ENCODE measurements around the gene MLPH. TPM values are rescaled to one million over a fixed set of nuclear protein-coding genes. Genes with fewer than 3 reads are reported as not detected.

Gene MLPH
- total RNA-seq, 1 donor from 2014 or later, result 22.5 TPM

DNA sequence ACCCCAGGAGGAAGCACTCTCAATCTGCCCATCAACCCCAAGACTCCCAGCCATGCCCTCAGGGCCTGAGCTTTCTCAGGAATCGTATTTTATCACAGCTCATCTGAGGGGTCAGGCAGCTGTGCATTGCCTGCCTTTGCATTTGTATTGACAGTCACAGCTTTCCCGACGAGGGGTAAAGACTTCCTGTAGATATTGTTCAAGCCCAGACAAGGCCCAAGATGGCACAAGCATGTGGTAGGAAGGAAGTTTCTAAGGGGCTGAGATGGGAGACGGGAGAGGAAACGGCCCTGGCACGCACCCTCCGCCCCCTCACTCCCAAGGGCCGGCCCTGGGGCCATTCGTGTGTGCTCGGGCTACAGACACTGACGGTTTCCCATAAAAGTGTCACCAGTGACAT is 45.1 kb downstream of the MLPH start:
- Mint-ChIP-seq H3K4me1 (ENCODE audit: unreplicated experiment) (no peaks in the 10 kb centered on the region), H3K36me3 (ENCODE audit: unreplicated experiment) (peaks cover 9% of the 10 kb centered on the region), H3K9me3 (ENCODE audit: unreplicated experiment) (no peaks in the 10 kb centered on the region), H3K27me3 (ENCODE audit: unreplicated experiment) (no peaks in the 10 kb centered on the region), H3K27ac (ENCODE audit: unreplicated experiment) (no peak overlapping the region), H3K4me3 (ENCODE audit: unreplicated experiment) (no peak overlapping the region)
- TF ChIP-seq CTCF (IDR thresholded peaks at IDR 0.05), result no peak
- no peak for DNase-seq (ENCODE audit: extremely low spot score, unreplicated experiment)

- TF ChIP-seq CTCF (IDR thresholded peaks at IDR 0.05), result no peak
- no peak for DNase-seq (ENCODE audit: extremely low spot score, unreplicated experiment)
- H3K27me3 Mint-ChIP-seq (ENCODE audit: unreplicated experiment), result no peaks in the 10 kb centered on the region
- H3K27ac Mint-ChIP-seq (ENCODE audit: unreplicated experiment), result no peak overlapping the region
- no peak overlapping the region for H3K4me3 Mint-ChIP-seq (ENCODE audit: unreplicated experiment)
- H3K9me3 Mint-ChIP-seq (ENCODE audit: unreplicated experiment), result no peaks in the 10 kb centered on the region
- no peaks in the 10 kb centered on the region for H3K4me1 Mint-ChIP-seq (ENCODE audit: unreplicated experiment)
- H3K36me3 Mint-ChIP-seq (ENCODE audit: unreplicated experiment), result peaks cover 6% of the 10 kb centered on the region
Observed at GRCh38 chr2:237533668-237534161, 46.7 kb downstream of the MLPH start.

GRCh38 chr2:237534380-237534779 is 47.3 kb downstream of the MLPH start:
- peaks cover 3% of the 10 kb centered on the region for H3K36me3 Mint-ChIP-seq (ENCODE audit: unreplicated experiment)
- H3K4me1 Mint-ChIP-seq (ENCODE audit: unreplicated experiment), result no peaks in the 10 kb centered on the region
- no peak for DNase-seq (ENCODE audit: extremely low spot score, unreplicated experiment)
- H3K4me3 Mint-ChIP-seq (ENCODE audit: unreplicated experiment), result no peak overlapping the region
- H3K27ac Mint-ChIP-seq (ENCODE audit: unreplicated experiment), result no peak overlapping the region
- H3K27me3 Mint-ChIP-seq (ENCODE audit: unreplicated experiment), result no peaks in the 10 kb centered on the region
- TF ChIP-seq CTCF (IDR thresholded peaks at IDR 0.05), result no peak
- H3K9me3 Mint-ChIP-seq (ENCODE audit: unreplicated experiment), result no peaks in the 10 kb centered on the region

DNA sequence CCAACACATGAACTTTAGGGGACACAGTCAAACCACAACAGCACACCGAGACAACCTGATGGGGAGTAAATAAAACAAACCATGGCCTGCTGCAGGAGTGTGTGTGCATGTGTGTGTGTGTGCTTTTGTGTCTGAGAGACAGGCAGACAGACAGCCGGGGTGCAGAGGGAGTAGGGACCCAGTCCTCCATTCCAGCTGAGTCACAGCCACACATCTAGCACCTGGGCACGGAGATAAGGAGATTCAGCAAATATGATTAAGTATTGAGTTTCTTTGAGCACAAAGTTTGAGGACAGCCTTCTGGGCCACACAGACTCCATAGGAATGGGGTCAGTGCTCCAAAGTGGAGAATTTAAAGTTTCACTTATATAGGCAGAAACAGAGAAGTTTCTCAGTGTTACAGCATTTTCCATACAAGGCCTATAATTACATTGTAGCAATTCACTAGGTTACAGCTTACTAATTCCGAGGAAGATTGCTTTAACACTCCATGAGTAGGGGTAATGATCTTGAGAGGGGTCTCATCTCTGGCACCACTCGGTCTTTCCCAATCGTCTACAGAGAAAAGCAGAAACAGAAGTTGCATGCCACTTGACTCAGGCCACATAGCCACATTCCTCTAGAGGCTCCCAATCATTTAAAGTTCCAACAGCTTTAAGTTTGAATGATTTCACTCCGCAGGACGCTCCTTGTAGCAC is 48.5 kb downstream of the MLPH start:
- H3K4me3 Mint-ChIP-seq (ENCODE audit: unreplicated experiment), result no peak overlapping the region
- no peak for DNase-seq (ENCODE audit: extremely low spot score, unreplicated experiment)
- no peak for TF ChIP-seq CTCF (IDR thresholded peaks at IDR 0.05)
- H3K9me3 Mint-ChIP-seq (ENCODE audit: unreplicated experiment), result no peaks in the 10 kb centered on the region
- H3K4me1 Mint-ChIP-seq (ENCODE audit: unreplicated experiment), result peaks cover 9% of the 10 kb centered on the region
- no peaks in the 10 kb centered on the region for H3K27me3 Mint-ChIP-seq (ENCODE audit: unreplicated experiment)
- peaks cover 3% of the 10 kb centered on the region for H3K36me3 Mint-ChIP-seq (ENCODE audit: unreplicated experiment)
- H3K27ac Mint-ChIP-seq (ENCODE audit: unreplicated experiment), result no peak overlapping the region

DNA sequence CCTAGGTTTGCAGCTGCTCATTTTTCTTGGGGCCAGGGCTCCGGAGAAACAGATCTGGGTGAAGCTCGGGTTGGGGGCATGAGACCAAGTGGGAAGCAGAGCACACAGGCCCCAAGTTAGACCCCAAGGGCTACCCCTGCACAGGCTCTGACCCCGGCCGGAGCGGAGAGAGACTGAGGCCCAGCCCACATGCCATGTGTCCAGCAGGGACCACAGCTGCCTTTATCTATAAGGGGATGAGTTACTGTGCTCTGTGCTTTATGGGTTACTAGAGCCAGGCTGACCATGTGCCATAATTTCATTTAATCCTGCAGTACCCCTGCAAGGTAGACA is 49.0 kb downstream of the MLPH start:
- no peaks in the 10 kb centered on the region for H3K27me3 Mint-ChIP-seq (ENCODE audit: unreplicated experiment)
- no peak overlapping the region for H3K4me3 Mint-ChIP-seq (ENCODE audit: unreplicated experiment)
- no peak for TF ChIP-seq CTCF (IDR thresholded peaks at IDR 0.05)
- no peak for DNase-seq (ENCODE audit: extremely low spot score, unreplicated experiment)
- no peak overlapping the region for H3K27ac Mint-ChIP-seq (ENCODE audit: unreplicated experiment)
- no peaks in the 10 kb centered on the region for H3K9me3 Mint-ChIP-seq (ENCODE audit: unreplicated experiment)
- H3K36me3 Mint-ChIP-seq (ENCODE audit: unreplicated experiment), result peaks cover 3% of the 10 kb centered on the region
- H3K4me1 Mint-ChIP-seq (ENCODE audit: unreplicated experiment), result peaks cover 14% of the 10 kb centered on the region

All from osteocyte (in vitro differentiated cells).